WTC11 (cell line): ENCODE results near the gene ALK. TPM values are rescaled to one million over a fixed set of nuclear protein-coding genes. Genes with fewer than 3 reads are reported as not detected.

Experiments used
- ATAC-seq: fragments of 200-7000 bp; cut with Tn5 transposase; 2 replicates; pipeline ENCODE4 v1.10.0; 2021; ENCODE audit warnings: mild to moderate bottlenecking, moderate library complexity
- CTCF ChIA-PET: fragments of 300-600 bp; sonication (Branson Sonifier 250); formaldehyde crosslinking; loops from one replicate; lab custom pipeline; 2021; ENCODE audit warnings: antibody characterized with exemption; lab: Charles Lee
- POLR2A ChIA-PET: fragments of 350-600 bp; sonication (Branson Sonifier 250); formaldehyde crosslinking; loops from one replicate; lab custom pipeline; 2021; ENCODE audit warnings: antibody characterized with exemption; lab: Charles Lee
- DNase-seq: peaks from one replicate; pipeline ENCODE4 v3.0.0; 2021; ENCODE audit warnings: low spot score
- H3K27ac Mint-ChIP-seq: 2 replicates; pipeline ENCODE4 v1.8.0; 2021; ENCODE audit warnings: mixed read lengths
- H3K27me3 Mint-ChIP-seq: 2 replicates; pipeline ENCODE4 v1.8.0; 2021; ENCODE audit warnings: low read depth, mild to moderate bottlenecking, moderate library complexity, mixed read lengths
- H3K36me3 Mint-ChIP-seq: 2 replicates; pipeline ENCODE4 v1.8.0; 2021; ENCODE audit warnings: mixed read lengths
- H3K4me1 Mint-ChIP-seq: 2 replicates; pipeline ENCODE4 v1.8.0; 2022; ENCODE audit warnings: mixed read lengths
- H3K4me3 Mint-ChIP-seq: 2 replicates; pipeline ENCODE4 v1.8.0; 2021; ENCODE audit warnings: mild to moderate bottlenecking, moderate library complexity, mixed read lengths
- H3K9me3 Mint-ChIP-seq: 2 replicates; pipeline ENCODE4 v1.8.0; 2021; ENCODE audit warnings: mixed read lengths
- ATF2 ChIP-seq: sonication (generic); formaldehyde crosslinking; IDR thresholded peaks from 2 replicates; pipeline ENCODE4 v1.8.1; 2022; ENCODE audit warnings: low read depth, missing genetic modification reagents, borderline replicate concordance
- CBFB ChIP-seq: sonication (generic); formaldehyde crosslinking; IDR thresholded peaks from 2 replicates; pipeline ENCODE4 v1.8.1; 2022; ENCODE audit warnings: mild to moderate bottlenecking, low read depth, missing genetic modification reagents
- CREM ChIP-seq: sonication (generic); formaldehyde crosslinking; IDR thresholded peaks from 2 replicates; pipeline ENCODE4 v1.8.1; 2022; ENCODE audit warnings: mild to moderate bottlenecking, missing genetic modification reagents, moderate library complexity
- FOXK1 ChIP-seq: sonication (generic); formaldehyde crosslinking; IDR thresholded peaks from 2 replicates; pipeline ENCODE4 v1.8.0; 2022; ENCODE audit warnings: mild to moderate bottlenecking, moderate library complexity, missing genetic modification reagents
- FOXP1 ChIP-seq: sonication (generic); formaldehyde crosslinking; IDR thresholded peaks from 2 replicates; pipeline ENCODE4 v1.8.0; 2022; ENCODE audit warnings: missing genetic modification reagents, mild to moderate bottlenecking, moderate library complexity, borderline replicate concordance
- GRHL2 ChIP-seq: fragments of 250-450 bp; sonication (Bioruptor Pico); IDR thresholded peaks from 2 replicates; pipeline ENCODE4 v1.8.0; 2022; ENCODE audit warnings: mild to moderate bottlenecking, moderate library complexity; ENCODE audit not compliant: insufficient replicate concordance, severe bottlenecking
- GTF2I ChIP-seq: fragments of 250-450 bp; sonication (Bioruptor Pico); conservative IDR thresholded peaks from 2 replicates; pipeline ENCODE4 v1.4.0; 2021; ENCODE audit warnings: mild to moderate bottlenecking
- JAZF1 ChIP-seq: fragments of 250-450 bp; sonication (Bioruptor Pico); IDR thresholded peaks from 2 replicates; pipeline ENCODE4 v1.9.0; 2021; ENCODE audit warnings: moderate library complexity, mild to moderate bottlenecking, inconsistent platforms
- NFE2L1 ChIP-seq: sonication (generic); formaldehyde crosslinking; IDR thresholded peaks from 2 replicates; pipeline ENCODE4 v1.8.1; 2023; ENCODE audit warnings: missing genetic modification reagents
- NR2C2 ChIP-seq: sonication (generic); formaldehyde crosslinking; IDR thresholded peaks from 2 replicates; pipeline ENCODE4 v1.8.0; 2022; ENCODE audit warnings: mild to moderate bottlenecking, missing genetic modification reagents
- PRRX2 ChIP-seq: fragments of 250-450 bp; sonication (Bioruptor Pico); IDR thresholded peaks from 2 replicates; pipeline ENCODE4 v1.8.0; 2021; ENCODE audit warnings: mild to moderate bottlenecking
- RELA ChIP-seq: sonication (generic); formaldehyde crosslinking; IDR thresholded peaks from 2 replicates; pipeline ENCODE4 v1.8.1; 2022; ENCODE audit warnings: missing genetic modification reagents, mild to moderate bottlenecking, borderline replicate concordance
- SMAD3 ChIP-seq: sonication (generic); formaldehyde crosslinking; IDR thresholded peaks from 2 replicates; pipeline ENCODE4 v1.8.0; 2022; ENCODE audit warnings: missing genetic modification reagents, mild to moderate bottlenecking, borderline replicate concordance
- SOX15 ChIP-seq: fragments of 250-450 bp; sonication (Bioruptor Pico); IDR thresholded peaks from 2 replicates; pipeline ENCODE4 v1.9.0; 2021; ENCODE audit warnings: mild to moderate bottlenecking
- SP1 ChIP-seq: sonication (generic); formaldehyde crosslinking; conservative IDR thresholded peaks from 2 replicates; pipeline ENCODE4 v1.8.1; 2022; ENCODE audit warnings: missing genetic modification reagents
- TP53 ChIP-seq: sonication (generic); formaldehyde crosslinking; IDR thresholded peaks from 2 replicates; pipeline ENCODE4 v1.8.1; 2023; ENCODE audit warnings: mild to moderate bottlenecking, missing genetic modification reagents
- USF1 ChIP-seq: sonication (generic); formaldehyde crosslinking; IDR thresholded peaks from 2 replicates; pipeline ENCODE4 v1.8.0; 2022; ENCODE audit warnings: mild to moderate bottlenecking, missing genetic modification reagents
- ZNF263 ChIP-seq: sonication (generic); formaldehyde crosslinking; IDR thresholded peaks from 2 replicates; pipeline ENCODE4 v1.8.1; 2022; ENCODE audit warnings: low read depth, mild to moderate bottlenecking, moderate library complexity, missing genetic modification reagents
- total RNA-seq: library from RNA; stranded (reverse); gene quantifications from 3 replicates; pipeline ENCODE4 v1.2.3, GENCODE V29; 2021
- TF ChIP-seq, protein P1 (sequence below): sonication (generic); formaldehyde crosslinking; IDR thresholded peaks from 2 replicates; pipeline ENCODE4 v1.8.0; 2023; ENCODE audit warnings: mild to moderate bottlenecking, missing genetic modification reagents
- TF ChIP-seq, protein P2 (sequence below): sonication (generic); formaldehyde crosslinking; IDR thresholded peaks from 2 replicates; pipeline ENCODE4 v1.8.1; 2022; ENCODE audit warnings: missing genetic modification reagents, borderline replicate concordance
- TF ChIP-seq, protein P3 (sequence below): sonication (generic); formaldehyde crosslinking; IDR thresholded peaks from 2 replicates; pipeline ENCODE4 v1.8.0; 2022; ENCODE audit warnings: missing genetic modification reagents

Gene ALK
- total RNA-seq, 1 experiment from 2014 or later, result not detected

GRCh38 chr2:29719639-29720038 is 201.7 kb downstream of the ALK start:
- ATAC-seq (peak; percentile 26; the same call in 1 of the 2 replicates), DNase-seq (no peak)
- Mint-ChIP-seq H3K4me3 (no peak overlapping the region), H3K36me3 (no peaks in the 10 kb centered on the region), H3K27me3 (no peaks in the 10 kb centered on the region), H3K9me3 (peaks cover 5% of the 10 kb centered on the region), H3K27ac (no peak overlapping the region), H3K4me1 (peaks cover 34% of the 10 kb centered on the region)
- no peak for TF ChIP-seq GRHL2 (CRISPR knock-in tag)
- TF ChIP-seq ZNF263 (CRISPR knock-in tag), result no peak
- no peak for TF ChIP-seq SOX15 (CRISPR knock-in tag)
- TF ChIP-seq USF1, result no peak
- TF ChIP-seq SP1 (CRISPR knock-in tag), result no peak
- TF ChIP-seq CREM (CRISPR knock-in tag), result no peak
- TF ChIP-seq FOXP1, result no peak
- TF ChIP-seq NFE2L1 (CRISPR knock-in tag), result no peak
- no peak for TF ChIP-seq GTF2I (CRISPR knock-in tag)
- no peak for TF ChIP-seq FOXK1 (CRISPR knock-in tag)
- TF ChIP-seq, protein P1, sequence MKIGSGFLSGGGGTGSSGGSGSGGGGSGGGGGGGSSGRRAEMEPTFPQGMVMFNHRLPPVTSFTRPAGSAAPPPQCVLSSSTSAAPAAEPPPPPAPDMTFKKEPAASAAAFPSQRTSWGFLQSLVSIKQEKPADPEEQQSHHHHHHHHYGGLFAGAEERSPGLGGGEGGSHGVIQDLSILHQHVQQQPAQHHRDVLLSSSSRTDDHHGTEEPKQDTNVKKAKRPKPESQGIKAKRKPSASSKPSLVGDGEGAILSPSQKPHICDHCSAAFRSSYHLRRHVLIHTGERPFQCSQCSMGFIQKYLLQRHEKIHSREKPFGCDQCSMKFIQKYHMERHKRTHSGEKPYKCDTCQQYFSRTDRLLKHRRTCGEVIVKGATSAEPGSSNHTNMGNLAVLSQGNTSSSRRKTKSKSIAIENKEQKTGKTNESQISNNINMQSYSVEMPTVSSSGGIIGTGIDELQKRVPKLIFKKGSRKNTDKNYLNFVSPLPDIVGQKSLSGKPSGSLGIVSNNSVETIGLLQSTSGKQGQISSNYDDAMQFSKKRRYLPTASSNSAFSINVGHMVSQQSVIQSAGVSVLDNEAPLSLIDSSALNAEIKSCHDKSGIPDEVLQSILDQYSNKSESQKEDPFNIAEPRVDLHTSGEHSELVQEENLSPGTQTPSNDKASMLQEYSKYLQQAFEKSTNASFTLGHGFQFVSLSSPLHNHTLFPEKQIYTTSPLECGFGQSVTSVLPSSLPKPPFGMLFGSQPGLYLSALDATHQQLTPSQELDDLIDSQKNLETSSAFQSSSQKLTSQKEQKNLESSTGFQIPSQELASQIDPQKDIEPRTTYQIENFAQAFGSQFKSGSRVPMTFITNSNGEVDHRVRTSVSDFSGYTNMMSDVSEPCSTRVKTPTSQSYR (CRISPR knock-in tag), result no peak
- CTCF ChIA-PET, result no interaction called here
- POLR2A ChIA-PET, result no interaction called here

- Mint-ChIP-seq H3K36me3 (no peaks in the 10 kb centered on the region), H3K27me3 (no peaks in the 10 kb centered on the region), H3K4me1 (peaks cover 34% of the 10 kb centered on the region), H3K27ac (no peak overlapping the region), H3K9me3 (peaks cover 3% of the 10 kb centered on the region), H3K4me3 (no peak overlapping the region)
- ATAC-seq (0 out of 2 replicates have a peak, but pooled peaks have one; percentile 24), DNase-seq (no peak)
- ChIA-PET CTCF (no interaction called here), POLR2A (interaction anchor here (0.9 kb wide), 1 partner anchor 14 kb away, joined by 3 read pairs; no protein-coding TSS in a partner anchor)
- TF ChIP-seq GRHL2 (CRISPR knock-in tag) (no peak), RELA (CRISPR knock-in tag) (no peak), ATF2 (CRISPR knock-in tag) (no peak), TP53 (CRISPR knock-in tag) (no peak), NR2C2 (CRISPR knock-in tag) (no peak), PRRX2 (CRISPR knock-in tag) (no peak), JAZF1 (no peak), CBFB (CRISPR knock-in tag) (no peak), SMAD3 (CRISPR knock-in tag) (no peak)
- TF ChIP-seq, protein P2, sequence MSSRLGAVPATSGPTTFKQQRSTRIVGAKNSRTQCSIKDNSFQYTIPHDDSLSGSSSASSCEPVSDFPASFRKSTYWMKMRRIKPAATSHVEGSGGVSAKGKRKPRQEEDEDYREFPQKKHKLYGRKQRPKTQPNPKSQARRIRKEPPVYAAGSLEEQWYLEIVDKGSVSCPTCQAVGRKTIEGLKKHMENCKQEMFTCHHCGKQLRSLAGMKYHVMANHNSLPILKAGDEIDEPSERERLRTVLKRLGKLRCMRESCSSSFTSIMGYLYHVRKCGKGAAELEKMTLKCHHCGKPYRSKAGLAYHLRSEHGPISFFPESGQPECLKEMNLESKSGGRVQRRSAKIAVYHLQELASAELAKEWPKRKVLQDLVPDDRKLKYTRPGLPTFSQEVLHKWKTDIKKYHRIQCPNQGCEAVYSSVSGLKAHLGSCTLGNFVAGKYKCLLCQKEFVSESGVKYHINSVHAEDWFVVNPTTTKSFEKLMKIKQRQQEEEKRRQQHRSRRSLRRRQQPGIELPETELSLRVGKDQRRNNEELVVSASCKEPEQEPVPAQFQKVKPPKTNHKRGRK (CRISPR knock-in tag), result no peak
- TF ChIP-seq, protein P3, sequence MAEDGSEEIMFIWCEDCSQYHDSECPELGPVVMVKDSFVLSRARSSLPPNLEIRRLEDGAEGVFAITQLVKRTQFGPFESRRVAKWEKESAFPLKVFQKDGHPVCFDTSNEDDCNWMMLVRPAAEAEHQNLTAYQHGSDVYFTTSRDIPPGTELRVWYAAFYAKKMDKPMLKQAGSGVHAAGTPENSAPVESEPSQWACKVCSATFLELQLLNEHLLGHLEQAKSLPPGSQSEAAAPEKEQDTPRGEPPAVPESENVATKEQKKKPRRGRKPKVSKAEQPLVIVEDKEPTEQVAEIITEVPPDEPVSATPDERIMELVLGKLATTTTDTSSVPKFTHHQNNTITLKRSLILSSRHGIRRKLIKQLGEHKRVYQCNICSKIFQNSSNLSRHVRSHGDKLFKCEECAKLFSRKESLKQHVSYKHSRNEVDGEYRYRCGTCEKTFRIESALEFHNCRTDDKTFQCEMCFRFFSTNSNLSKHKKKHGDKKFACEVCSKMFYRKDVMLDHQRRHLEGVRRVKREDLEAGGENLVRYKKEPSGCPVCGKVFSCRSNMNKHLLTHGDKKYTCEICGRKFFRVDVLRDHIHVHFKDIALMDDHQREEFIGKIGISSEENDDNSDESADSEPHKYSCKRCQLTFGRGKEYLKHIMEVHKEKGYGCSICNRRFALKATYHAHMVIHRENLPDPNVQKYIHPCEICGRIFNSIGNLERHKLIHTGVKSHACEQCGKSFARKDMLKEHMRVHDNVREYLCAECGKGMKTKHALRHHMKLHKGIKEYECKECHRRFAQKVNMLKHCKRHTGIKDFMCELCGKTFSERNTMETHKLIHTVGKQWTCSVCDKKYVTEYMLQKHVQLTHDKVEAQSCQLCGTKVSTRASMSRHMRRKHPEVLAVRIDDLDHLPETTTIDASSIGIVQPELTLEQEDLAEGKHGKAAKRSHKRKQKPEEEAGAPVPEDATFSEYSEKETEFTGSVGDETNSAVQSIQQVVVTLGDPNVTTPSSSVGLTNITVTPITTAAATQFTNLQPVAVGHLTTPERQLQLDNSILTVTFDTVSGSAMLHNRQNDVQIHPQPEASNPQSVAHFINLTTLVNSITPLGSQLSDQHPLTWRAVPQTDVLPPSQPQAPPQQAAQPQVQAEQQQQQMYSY (CRISPR knock-in tag), result no peak
These were observed 203.2 kb downstream of the ALK start for GRCh38 chr2:29718076-29718686.
